Measurements from ENCODE around the gene RBPJL. TPM values are rescaled to one million over a fixed set of nuclear protein-coding genes. Genes with fewer than 3 reads are reported as not detected.
A peak's percentile ranks its signal among the peaks of the same experiment; 100 is the strongest.

Gene RBPJL
- total and polyA plus RNA-seq, 2 of the 13 experiments (the other 11 are each of a cell fraction or from before 2014, with no cell fraction given), result not detected

GRCh38 chr20:45337367-45338120, 30.9 kb downstream of the RBPJL start (continued):
- TF ChIP-seq AHDC1 (CRISPR knock-in tag; IDR thresholded peaks at IDR 0.05; ENCODE audit: borderline replicate concordance), result no peak
- TF ChIP-seq ATF7-NPFF (CRISPR knock-in tag; IDR thresholded peaks at IDR 0.05; ENCODE audit: low read depth), result no peak
- TF ChIP-seq ZFP90 (CRISPR knock-in tag; IDR thresholded peaks at IDR 0.05; ENCODE audit: borderline replicate concordance), result no peak
- no peak for TF ChIP-seq SP2 (CRISPR knock-in tag; IDR thresholded peaks at IDR 0.05)
- TF ChIP-seq MXD3 (CRISPR knock-in tag; IDR thresholded peaks at IDR 0.05), result no peak
- TF ChIP-seq MTF2 (CRISPR knock-in tag; IDR thresholded peaks at IDR 0.05; ENCODE audit: borderline replicate concordance), result no peak
- TF ChIP-seq TMF1 (CRISPR knock-in tag; IDR thresholded peaks at IDR 0.05; ENCODE audit: low read depth), result no peak
- no peak; the same call in 1 of the 2 replicates for TF ChIP-seq GTF3A (CRISPR knock-in tag; conservative IDR thresholded peaks at IDR 0.05)
- no peak for TF ChIP-seq ZBTB3 (CRISPR knock-in tag; IDR thresholded peaks at IDR 0.05; ENCODE audit: borderline replicate concordance, low read depth)
- TF ChIP-seq NFE2L1 (CRISPR knock-in tag; IDR thresholded peaks at IDR 0.05; ENCODE audit: borderline replicate concordance), result no peak
- no peak for TF ChIP-seq HCFC1 (IDR thresholded peaks at IDR 0.05; ENCODE audit: low read depth, low read length)
- TF ChIP-seq RAD21 (CRISPR knock-in tag; IDR thresholded peaks at IDR 0.05), result no peak
- no peak; the same call in 1 of the 2 replicates for TF ChIP-seq ZNF773 (CRISPR knock-in tag; IDR thresholded peaks at IDR 0.05; ENCODE audit: borderline replicate concordance)
- peak; percentile 67 for TF ChIP-seq RBM22 (optimal IDR thresholded peaks at IDR 0.05; ENCODE audit: low read length)
- no peak; the same call in 1 of the 2 replicates for TF ChIP-seq HMG20A (CRISPR knock-in tag; IDR thresholded peaks at IDR 0.05; ENCODE audit: borderline replicate concordance)
- TF ChIP-seq KAT7 (CRISPR knock-in tag; IDR thresholded peaks at IDR 0.05; ENCODE audit: borderline replicate concordance), result 0 out of 2 replicates have a peak, but pooled peaks have one; percentile 34
- TF ChIP-seq TBP (CRISPR knock-in tag; IDR thresholded peaks at IDR 0.05), result no peak
- TF ChIP-seq KMT2B (CRISPR knock-in tag; IDR thresholded peaks at IDR 0.05), result no peak
- no peak for TF ChIP-seq ZNF737 (CRISPR knock-in tag; IDR thresholded peaks at IDR 0.05; ENCODE audit: borderline replicate concordance)
- TF ChIP-seq ZNF256 (CRISPR knock-in tag; conservative IDR thresholded peaks at IDR 0.05), result no peak
- TF ChIP-seq KDM2A (CRISPR knock-in tag; IDR thresholded peaks at IDR 0.05; ENCODE audit: borderline replicate concordance, low read depth), result no peak; the same call in 1 of the 2 replicates
- no peak for TF ChIP-seq ERF (CRISPR knock-in tag; IDR thresholded peaks at IDR 0.05)
- TF ChIP-seq ZNF724P (CRISPR knock-in tag; IDR thresholded peaks at IDR 0.05; ENCODE audit: borderline replicate concordance), result no peak
- TF ChIP-seq BCL3 (CRISPR knock-in tag; IDR thresholded peaks at IDR 0.05), result no peak

Measured in HepG2 (cell line).